ENCODE data around the gene SMIM8. TPM values are rescaled to one million over a fixed set of nuclear protein-coding genes. Genes with fewer than 3 reads are reported as not detected.

SMIM8 gene
- total and polyA plus RNA-seq, 9 donors, result 9.1 to 14.1 (median 10.6) TPM

- H3K4me3 ChIP-seq (ENCODE audit: low read length), result no peak overlapping the region
- no peak overlapping the region for H3K27ac ChIP-seq (ENCODE audit: low read length)
- H3K9me3 ChIP-seq (replicated peaks; ENCODE audit: control insufficient read depth, low read depth, low read length), result no peaks in the 10 kb centered on the region
- WGBS (ENCODE audit: insufficient coverage), result 42% methylated on average over 3 of the region's 5 CpGs
- DNase-seq, result no peak
- H3K36me3 ChIP-seq (ENCODE audit: control insufficient read depth, insufficient read depth, low read length), result no peaks in the 10 kb centered on the region
- H3K27me3 ChIP-seq (ENCODE audit: control insufficient read depth, insufficient read depth, low read length), result no peaks in the 10 kb centered on the region
- no peaks in the 10 kb centered on the region for H3K4me1 ChIP-seq (ENCODE audit: control insufficient read depth, insufficient read depth, low read length)
Observed at GRCh38 chr6:87333033-87333432, 10.6 kb downstream of the SMIM8 start.

GRCh38 chr6:87333591-87334181 lies 11.3 kb downstream of the SMIM8 start:
- no peak overlapping the region for H3K4me3 ChIP-seq (ENCODE audit: low read length)
- H3K36me3 ChIP-seq (ENCODE audit: control insufficient read depth, insufficient read depth, low read length), result no peaks in the 10 kb centered on the region
- no peaks in the 10 kb centered on the region for H3K27me3 ChIP-seq (ENCODE audit: control insufficient read depth, insufficient read depth, low read length)
- H3K4me1 ChIP-seq (ENCODE audit: control insufficient read depth, insufficient read depth, low read length), result no peaks in the 10 kb centered on the region
- H3K27ac ChIP-seq (ENCODE audit: low read length), result no peak overlapping the region
- no peaks in the 10 kb centered on the region for H3K9me3 ChIP-seq (replicated peaks; ENCODE audit: control insufficient read depth, low read depth, low read length)
- 56% methylated on average over 2 of the region's 3 CpGs for WGBS (ENCODE audit: insufficient coverage)
- peak; percentile 31 for DNase-seq

- Histone ChIP-seq H3K27me3 (ENCODE audit: control insufficient read depth, insufficient read depth, low read length) (no peaks in the 10 kb centered on the region), H3K4me1 (ENCODE audit: control insufficient read depth, insufficient read depth, low read length) (no peaks in the 10 kb centered on the region), H3K27ac (ENCODE audit: low read length) (no peak overlapping the region), H3K9me3 (replicated peaks; ENCODE audit: control insufficient read depth, low read depth, low read length) (no peaks in the 10 kb centered on the region), H3K4me3 (ENCODE audit: low read length) (no peak overlapping the region), H3K36me3 (ENCODE audit: control insufficient read depth, insufficient read depth, low read length) (no peaks in the 10 kb centered on the region)
- DNase-seq, result peak; percentile 50
- no CpG with 5 or more reads among the region's 1 CpG for WGBS (ENCODE audit: insufficient coverage)
Observed at GRCh38 chr6:87334683-87335082, 12.3 kb downstream of the SMIM8 start.

GRCh38 chr6:87336367-87336766 lies 14.0 kb downstream of the SMIM8 start:
- 40% methylated on average over 1 of the region's 4 CpGs for WGBS (ENCODE audit: insufficient coverage)
- Histone ChIP-seq H3K27ac (ENCODE audit: low read length) (no peak overlapping the region), H3K36me3 (ENCODE audit: control insufficient read depth, insufficient read depth, low read length) (no peaks in the 10 kb centered on the region), H3K4me3 (ENCODE audit: low read length) (no peak overlapping the region), H3K27me3 (ENCODE audit: control insufficient read depth, insufficient read depth, low read length) (no peaks in the 10 kb centered on the region), H3K4me1 (ENCODE audit: control insufficient read depth, insufficient read depth, low read length) (no peaks in the 10 kb centered on the region), H3K9me3 (replicated peaks; ENCODE audit: control insufficient read depth, low read depth, low read length) (no peaks in the 10 kb centered on the region)
- no peak for DNase-seq

GRCh38 chr6:87340230-87340629 lies 17.8 kb downstream of the SMIM8 start:
- Histone ChIP-seq H3K36me3 (ENCODE audit: control insufficient read depth, insufficient read depth, low read length) (peaks cover 3% of the 10 kb centered on the region), H3K27me3 (ENCODE audit: control insufficient read depth, insufficient read depth, low read length) (no peaks in the 10 kb centered on the region), H3K9me3 (replicated peaks; ENCODE audit: control insufficient read depth, low read depth, low read length) (no peaks in the 10 kb centered on the region), H3K4me3 (ENCODE audit: low read length) (no peak overlapping the region), H3K4me1 (ENCODE audit: control insufficient read depth, insufficient read depth, low read length) (no peaks in the 10 kb centered on the region), H3K27ac (ENCODE audit: low read length) (peak overlapping the region; percentile 39)
- 67% methylated on average over 1 of the region's 4 CpGs for WGBS (ENCODE audit: insufficient coverage)
- peak; percentile 24 for DNase-seq

- H3K27ac ChIP-seq (ENCODE audit: low read length), result no peak overlapping the region
- 86% methylated on average over 2 of the region's 2 CpGs for WGBS (ENCODE audit: insufficient coverage)
- DNase-seq, result no peak
- no peaks in the 10 kb centered on the region for H3K4me1 ChIP-seq (ENCODE audit: control insufficient read depth, insufficient read depth, low read length)
- H3K36me3 ChIP-seq (ENCODE audit: control insufficient read depth, insufficient read depth, low read length), result peaks cover 3% of the 10 kb centered on the region
- H3K9me3 ChIP-seq (replicated peaks; ENCODE audit: control insufficient read depth, low read depth, low read length), result no peaks in the 10 kb centered on the region
- no peaks in the 10 kb centered on the region for H3K27me3 ChIP-seq (ENCODE audit: control insufficient read depth, insufficient read depth, low read length)
- H3K4me3 ChIP-seq (ENCODE audit: low read length), result no peak overlapping the region
Observed at GRCh38 chr6:87341158-87341557, 18.8 kb downstream of the SMIM8 start.

- H3K4me1 ChIP-seq (ENCODE audit: control insufficient read depth, insufficient read depth, low read length), result no peaks in the 10 kb centered on the region
- 100% methylated on average over 1 of the region's 1 CpG for WGBS (ENCODE audit: insufficient coverage)
Observed at GRCh38 chr6:87341899-87342298, 19.5 kb downstream of the SMIM8 start.

GRCh38 chr6:87342829-87343228 lies 20.4 kb downstream of the SMIM8 start:
- Histone ChIP-seq H3K27me3 (ENCODE audit: control insufficient read depth, insufficient read depth, low read length) (no peaks in the 10 kb centered on the region), H3K9me3 (replicated peaks; ENCODE audit: control insufficient read depth, low read depth, low read length) (no peaks in the 10 kb centered on the region), H3K4me3 (ENCODE audit: low read length) (no peak overlapping the region), H3K36me3 (ENCODE audit: control insufficient read depth, insufficient read depth, low read length) (peaks cover 3% of the 10 kb centered on the region), H3K27ac (ENCODE audit: low read length) (no peak overlapping the region), H3K4me1 (ENCODE audit: control insufficient read depth, insufficient read depth, low read length) (no peaks in the 10 kb centered on the region)
- DNase-seq, result no peak

More at GRCh38 chr6:87341899-87342298, 19.5 kb downstream of the SMIM8 start:
- H3K4me3 ChIP-seq (ENCODE audit: low read length), result no peak overlapping the region
- peaks cover 3% of the 10 kb centered on the region for H3K36me3 ChIP-seq (ENCODE audit: control insufficient read depth, insufficient read depth, low read length)
- no peak overlapping the region for H3K27ac ChIP-seq (ENCODE audit: low read length)
- no peaks in the 10 kb centered on the region for H3K27me3 ChIP-seq (ENCODE audit: control insufficient read depth, insufficient read depth, low read length)
- DNase-seq, result no peak
- no peaks in the 10 kb centered on the region for H3K9me3 ChIP-seq (replicated peaks; ENCODE audit: control insufficient read depth, low read depth, low read length)

- 40% methylated on average over 1 of the region's 2 CpGs for WGBS (ENCODE audit: insufficient coverage)
- Histone ChIP-seq H3K4me1 (ENCODE audit: control insufficient read depth, insufficient read depth, low read length) (no peaks in the 10 kb centered on the region), H3K9me3 (replicated peaks; ENCODE audit: control insufficient read depth, low read depth, low read length) (no peaks in the 10 kb centered on the region), H3K36me3 (ENCODE audit: control insufficient read depth, insufficient read depth, low read length) (peaks cover 3% of the 10 kb centered on the region), H3K27me3 (ENCODE audit: control insufficient read depth, insufficient read depth, low read length) (no peaks in the 10 kb centered on the region), H3K4me3 (ENCODE audit: low read length) (no peak within 1 kb of the TSS), H3K27ac (ENCODE audit: low read length) (no peak within 1 kb of the TSS)
- no peak for DNase-seq
Observed at GRCh38 chr6:87344731-87345130, 22.3 kb downstream of the SMIM8 start, which contains the start of gene C6orf163. Gene C6orf163, plus strand, starts transcription at chr6:87344813. Its CDS starts 287 bp downstream, at chr6:87345100.

GRCh38 chr6:87346700-87347099 lies 24.3 kb downstream of the SMIM8 start:
- 100% methylated on average over 1 of the region's 3 CpGs for WGBS (ENCODE audit: insufficient coverage)
- no peak for DNase-seq
- no peaks in the 10 kb centered on the region for H3K9me3 ChIP-seq (replicated peaks; ENCODE audit: control insufficient read depth, low read depth, low read length)
- no peaks in the 10 kb centered on the region for H3K4me1 ChIP-seq (ENCODE audit: control insufficient read depth, insufficient read depth, low read length)
- no peaks in the 10 kb centered on the region for H3K27me3 ChIP-seq (ENCODE audit: control insufficient read depth, insufficient read depth, low read length)
- no peak overlapping the region for H3K4me3 ChIP-seq (ENCODE audit: low read length)
- H3K27ac ChIP-seq (ENCODE audit: low read length), result no peak overlapping the region
- H3K36me3 ChIP-seq (ENCODE audit: control insufficient read depth, insufficient read depth, low read length), result peaks cover 3% of the 10 kb centered on the region

GRCh38 chr6:87349896-87350295 lies 27.5 kb downstream of the SMIM8 start:
- Histone ChIP-seq H3K9me3 (replicated peaks; ENCODE audit: control insufficient read depth, low read depth, low read length) (no peaks in the 10 kb centered on the region), H3K27me3 (ENCODE audit: control insufficient read depth, insufficient read depth, low read length) (no peaks in the 10 kb centered on the region), H3K27ac (ENCODE audit: low read length) (no peak overlapping the region), H3K4me3 (ENCODE audit: low read length) (no peak overlapping the region), H3K4me1 (ENCODE audit: control insufficient read depth, insufficient read depth, low read length) (no peaks in the 10 kb centered on the region), H3K36me3 (ENCODE audit: control insufficient read depth, insufficient read depth, low read length) (no peaks in the 10 kb centered on the region)
- 100% methylated on average over 1 of the region's 2 CpGs for WGBS (ENCODE audit: insufficient coverage)
- DNase-seq, result no peak

Measured in muscle of leg (tissue), 11 donors.